H1 (cell line): Measurements from ENCODE around the gene FGD5. TPM values are rescaled to one million over a fixed set of nuclear protein-coding genes. Genes with fewer than 3 reads are reported as not detected.

Experiments used
- BACH1 ChIP-seq: IDR thresholded peaks from 2 replicates; pipeline ENCODE4 v1.6.1; 2012; ENCODE audit warnings: low read length, improper control_type of control experiment
- CBX5 ChIP-seq: fragments of 300-800, 300-1000 bp; sonication (generic); IDR thresholded peaks from 2 replicates; pipeline ENCODE4 v1.7.1; 2016; ENCODE audit warnings: antibody characterized with exemption, low read length, low read depth
- CHD2 ChIP-seq: IDR thresholded peaks from 2 replicates; pipeline ENCODE4 v1.6.1; 2012; ENCODE audit warnings: low read length, improper control_type of control experiment
- E2F6 ChIP-seq: IDR thresholded peaks from 2 replicates; pipeline ENCODE4 v1.6.1; 2012; ENCODE audit warnings: inconsistent platforms
- FOSL1 ChIP-seq: IDR thresholded peaks from 2 replicates; pipeline ENCODE4 v1.6.1; 2011; ENCODE audit warnings: mild to moderate bottlenecking, low read depth, low read length, moderate library complexity; ENCODE audit not compliant: insufficient read depth
- MAFK ChIP-seq: IDR thresholded peaks from 2 replicates; pipeline ENCODE4 v1.6.1; 2012; ENCODE audit warnings: low read depth, mild to moderate bottlenecking, improper control_type of control experiment, low read length
- NANOG ChIP-seq: IDR thresholded peaks from 2 replicates; pipeline ENCODE4 v1.6.1; 2011; ENCODE audit warnings: low read length, low read depth, mild to moderate bottlenecking, inconsistent platforms; ENCODE audit not compliant: insufficient read depth, poor library complexity, severe bottlenecking
- RNF2 ChIP-seq: fragments of 200-900, 300-1000 bp; sonication (generic); IDR thresholded peaks from 2 replicates; pipeline ENCODE4 v1.7.1; 2016; ENCODE audit warnings: borderline replicate concordance, low read depth, mild to moderate bottlenecking, antibody characterized with exemption, low read length; ENCODE audit not compliant: poor library complexity, severe bottlenecking; ENCODE audit errors: missing control alignments
- polyA plus RNA-seq, 7 experiments: library from polyadenylated mRNA; depleted of rRNA in 3 of 7; stranded (reverse) in 5 of 7; unstranded in 2 of 7; fragments of >200 nt in 5 of 7; fragments of 200-250 nt in 2 of 7; gene quantifications; 1 replicate in 5 of 7; 2 replicates in 1 of 7; 4 replicates in 1 of 7; pipeline versions ENCODE4 v1.2.1 to v1.2.3, GENCODE V29; 2011 to 2013; ENCODE audit warnings: missing spikeins in 2 of 7, mixed read lengths in 2 of 7
- total RNA-seq: library from RNA; stranded (reverse); fragmentation: NEBNext Ultra II Directional; extraction: Animal tissue kit (Norgen Biotek cat#: 25700); gene quantifications from 2 replicates; pipeline ENCODE4 v1.2.1, GENCODE V29; 2021

Gene FGD5
- total and polyA plus RNA-seq, 2 of the 8 experiments (the other 6 are each of a cell fraction or from before 2014, with no cell fraction given), result 4.7 to 14.3 TPM

GRCh38 chr3:14785207-14786155, 33.3 kb upstream of the FGD5 start (continued):
- TF ChIP-seq E2F6 (no peak), CBX5 (no peak), MAFK (no peak), RNF2 (no peak), FOSL1 (no peak), CHD2 (no peak), BACH1 (no peak), NANOG (no peak)
